HL-60 (cell line): ENCODE measurements around the gene UBXN7.

Experiments used
- CTCF ChIP-seq: IDR thresholded peaks from one replicate; pipeline ENCODE4 v1.5.1; 2011; ENCODE audit warnings: low read length, control low read depth, inconsistent platforms; ENCODE audit not compliant: insufficient read depth
- POLR2AphosphoS5 ChIP-seq: IDR thresholded peaks from 2 replicates; pipeline ENCODE4 v1.6.1; 2012; ENCODE audit warnings: low read depth
- SPI1 ChIP-seq: IDR thresholded peaks from 2 replicates; pipeline ENCODE4 v1.6.1; 2012; ENCODE audit warnings: low read depth, mild to moderate bottlenecking, borderline replicate concordance

- TF ChIP-seq POLR2AphosphoS5 (no peak), CTCF (no peak), SPI1 (no peak)
Observed at GRCh38 chr3:196419386-196419785, 12.8 kb downstream of the UBXN7 start.
